Fibroblast of lung (primary cell): ENCODE results near the gene NCBP3. TPM values are rescaled to one million over a fixed set of nuclear protein-coding genes. Genes with fewer than 3 reads are reported as not detected.

ENCODE experiments used
- DNase-seq, 2 donors: peaks; one replicate each; pipeline versions ENCODE4 v3.0.0 to v3.0.0-alpha.2; 2010; ENCODE audit warnings: low read depth in 2 of 2
- H2AFZ ChIP-seq: 2 replicates; pipeline ENCODE4 v1.5.1; 2012; ENCODE audit warnings: low read length, control low read depth, inconsistent platforms
- H3K27ac ChIP-seq: 2 replicates; pipeline ENCODE4 v1.5.1; 2011; ENCODE audit warnings: low read length, control low read depth; ENCODE audit not compliant: insufficient read depth
- H3K27me3 ChIP-seq: 2 replicates; pipeline ENCODE4 v1.5.1; 2011; ENCODE audit warnings: mild to moderate bottlenecking, low read length; ENCODE audit not compliant: control insufficient read depth, insufficient read depth
- H3K36me3 ChIP-seq: 2 replicates; pipeline ENCODE4 v1.5.1; 2011; ENCODE audit warnings: low read length; ENCODE audit not compliant: control insufficient read depth, insufficient read depth
- H3K4me1 ChIP-seq: 2 replicates; pipeline ENCODE4 v1.5.1; 2011; ENCODE audit warnings: low read length; ENCODE audit not compliant: control insufficient read depth, insufficient read depth; ENCODE audit errors: extremely low read depth
- H3K4me2 ChIP-seq: 2 replicates; pipeline ENCODE4 v1.5.1; 2011; ENCODE audit warnings: low read length, control low read depth; ENCODE audit not compliant: insufficient read depth; ENCODE audit errors: extremely low read depth
- H3K4me3 ChIP-seq, 4 experiments: fragments of 200-600 bp in 1 of 4; sonication (generic) in 1 of 4; replicated peaks in 1 of 4; 2 replicates each; pipeline ENCODE4 v1.5.1; 2011 to 2016; ENCODE audit warnings: low read length in 4 of 4, low read depth in 3 of 4, mild to moderate bottlenecking in 3 of 4, control low read depth in 2 of 4, inconsistent platforms in 1 of 4, mixed read lengths in 1 of 4; ENCODE audit not compliant: insufficient read depth in 1 of 4; ENCODE audit errors: control extremely low read depth in 1 of 4
- H3K79me2 ChIP-seq: 2 replicates; pipeline ENCODE4 v1.5.1; 2012; ENCODE audit warnings: mild to moderate bottlenecking, low read length, inconsistent platforms; ENCODE audit not compliant: control insufficient read depth, insufficient read depth
- H3K9ac ChIP-seq: 2 replicates; pipeline ENCODE4 v1.5.1; 2011; ENCODE audit warnings: mild to moderate bottlenecking, low read length, control low read depth; ENCODE audit not compliant: insufficient read depth
- H3K9me3 ChIP-seq: 2 replicates; pipeline ENCODE4 v1.5.1; 2012; ENCODE audit warnings: low read depth, low read length; ENCODE audit not compliant: control insufficient read depth, insufficient read depth
- H4K20me1 ChIP-seq: 2 replicates; pipeline ENCODE4 v1.5.1; 2011; ENCODE audit warnings: low read length; ENCODE audit not compliant: control insufficient read depth, insufficient read depth; ENCODE audit errors: extremely low read depth
- CTCF ChIP-seq, 2 donors: IDR thresholded peaks in 1 of 2; conservative IDR thresholded peaks in 1 of 2; 1 replicate in 1 of 2; 2 replicates in 1 of 2; pipeline ENCODE4 v1.5.1; 2011 to 2012; ENCODE audit warnings: low read length in 2 of 2, control low read depth in 1 of 2, inconsistent platforms in 1 of 2, low read depth in 1 of 2, mild to moderate bottlenecking in 1 of 2
- EZH2 ChIP-seq: IDR thresholded peaks from 2 replicates; pipeline ENCODE4 v1.5.1; 2012; ENCODE audit warnings: low read length, control low read depth, mild to moderate bottlenecking; ENCODE audit errors: missing control alignments
- polyA plus RNA-seq, 2 donors: library from polyadenylated mRNA; depleted of rRNA in 1 of 2; stranded (reverse) in 1 of 2; unstranded in 1 of 2; fragments of >200 nt; gene quantifications; 2 replicates each; pipeline ENCODE4 v1.2.1, GENCODE V29; 2011 to 2012; ENCODE audit warnings: missing spikeins in 1 of 2
- total RNA-seq: library from RNA; depleted of rRNA; stranded (reverse); fragments of >200 nt; gene quantifications from 2 replicates; pipeline ENCODE4 v1.2.1, GENCODE V29; 2014

Gene NCBP3
- total and polyA plus RNA-seq, 2 donors (not counting 1 experiment from before 2014, with no cell fraction given) = 20.4 to 23.3 TPM

GRCh38 chr17:3805581-3805980 is 40.5 kb downstream of the NCBP3 start:
- H3K9me3 ChIP-seq = no peaks in the 10 kb centered on the region
- H3K4me2 ChIP-seq = no peak overlapping the region
- no peak overlapping the region for H3K9ac ChIP-seq
- no peak overlapping the region for H2AFZ ChIP-seq
- H3K79me2 ChIP-seq = no peaks in the 10 kb centered on the region
- H3K27ac ChIP-seq = no peak overlapping the region
- no peak overlapping the region for H3K4me3 ChIP-seq
- H3K27me3 ChIP-seq = no peaks in the 10 kb centered on the region
- H3K36me3 ChIP-seq = no peaks in the 10 kb centered on the region
- H3K4me1 ChIP-seq = peaks cover 6% of the 10 kb centered on the region
- TF ChIP-seq EZH2 = no peak
- TF ChIP-seq CTCF (conservative IDR thresholded peaks at IDR 0.05 in 1 of 2, IDR thresholded peaks at IDR 0.05 in 1 of 2; ENCODE audit: low read depth in 1 of 2, low read length in 2 of 2) = no peak
- no peak for DNase-seq
- no peaks in the 10 kb centered on the region for H4K20me1 ChIP-seq

GRCh38 chr17:3804503-3804931 is 41.5 kb downstream of the NCBP3 start:
- H3K4me2 ChIP-seq = no peak overlapping the region
- no peaks in the 10 kb centered on the region for H3K36me3 ChIP-seq
- no peak overlapping the region for H3K9ac ChIP-seq
- no peak overlapping the region for H3K4me3 ChIP-seq
- no peak overlapping the region for H3K27ac ChIP-seq
- H4K20me1 ChIP-seq = no peaks in the 10 kb centered on the region
- no peaks in the 10 kb centered on the region for H3K9me3 ChIP-seq
- peaks cover 6% of the 10 kb centered on the region for H3K4me1 ChIP-seq
- peak in 1 of 2 donors; percentile 78 for DNase-seq
- no peak overlapping the region for H2AFZ ChIP-seq
- TF ChIP-seq EZH2 = no peak
- no peak for TF ChIP-seq CTCF (conservative IDR thresholded peaks at IDR 0.05 in 1 of 2, IDR thresholded peaks at IDR 0.05 in 1 of 2; ENCODE audit: low read depth in 1 of 2, low read length in 2 of 2)
- H3K79me2 ChIP-seq = no peaks in the 10 kb centered on the region
- H3K27me3 ChIP-seq = no peaks in the 10 kb centered on the region

- Histone ChIP-seq H3K27ac (peak overlapping the region; percentile 1), H2AFZ (no peak overlapping the region), H3K4me2 (peak overlapping the region; percentile 34), H3K79me2 (no peaks in the 10 kb centered on the region), H3K36me3 (no peaks in the 10 kb centered on the region), H3K27me3 (no peaks in the 10 kb centered on the region), H3K9ac (no peak overlapping the region), H3K9me3 (no peaks in the 10 kb centered on the region), H4K20me1 (no peaks in the 10 kb centered on the region), H3K4me1 (peaks cover 6% of the 10 kb centered on the region), H3K4me3 (peak overlapping the region in 1 of 4 experiments; percentile 25)
- TF ChIP-seq EZH2 = no peak
- no peak for DNase-seq
Measured at GRCh38 chr17:3803308-3803640, 42.8 kb downstream of the NCBP3 start.
